Measurements from ENCODE around the gene DHRS1. TPM values are rescaled to one million over a fixed set of nuclear protein-coding genes. Genes with fewer than 3 reads are reported as not detected.

DHRS1 gene
- total and polyA plus RNA-seq, 9 of the 15 experiments (the other 6 are each of a cell fraction or from before 2014, with no cell fraction given): 7.3 to 33.6 (median 13.3) TPM

- intact Hi-C loops (cut with micrococcal nuclease): no loop called here
- DNase-seq (ENCODE audit: extremely low read depth in 1 of 4, low spot score in 3 of 4): no peak
- Histone ChIP-seq H3K4me2 (ENCODE audit: insufficient read depth, low read length) (no peak overlapping the region), H3K4me3 (no peak overlapping the region), H3K27ac (ENCODE audit: extremely low read depth, low read depth, low read length) (no peak overlapping the region), H3K36me3 (ENCODE audit: control insufficient read depth, insufficient read depth, low read length) (no peaks in the 10 kb centered on the region), H3K9me3 (replicated peaks; ENCODE audit: control insufficient read depth, insufficient read depth, low read depth, low read length) (no peaks in the 10 kb centered on the region), H3K79me2 (ENCODE audit: control insufficient read depth, insufficient read depth, low read length) (no peaks in the 10 kb centered on the region), H3K9me1 (ENCODE audit: control insufficient read depth, insufficient read depth, low read length) (no peaks in the 10 kb centered on the region), H2AFZ (ENCODE audit: low read depth, low read length) (no peak overlapping the region), H3K27me3 (ENCODE audit: control insufficient read depth in 2 of 2, insufficient read depth in 2 of 2, low read length in 2 of 2) (no peaks in the 10 kb centered on the region), H3K9ac (ENCODE audit: insufficient read depth in 1 of 2, low read depth in 2 of 2, low read length in 2 of 2) (no peak overlapping the region), H4K20me1 (replicated peaks; ENCODE audit: control insufficient read depth, insufficient read depth, low read length) (no peaks in the 10 kb centered on the region), H3K4me1 (replicated peaks in 1 of 2; ENCODE audit: control insufficient read depth in 2 of 2, insufficient read depth in 2 of 2, low read length in 2 of 2) (peaks cover 0 to 10% of the 10 kb centered on the region in 2 experiments; a peak in 4 of 5 replicates)
- 28% methylated on average over 7 of the region's 9 CpGs for WGBS (ENCODE audit: insufficient coverage, low coverage, missing lambda C conversion rate)
- no peak for ATAC-seq
- CTCF ChIA-PET (ENCODE audit: low intra/inter-chr PET ratio): no interaction called here
- POLR2A ChIA-PET: no interaction called here
- in situ Hi-C loops (cut with MboI): loop anchor here (25.0 kb wide), 1 partner anchor 361 kb away; no protein-coding TSS in a partner anchor
- FAIRE-seq: no peak
- no TSS peak for BruUV-seq (replicated peaks)
- TF ChIP-seq MGA (IDR thresholded peaks at IDR 0.05) (no peak), RBM34 (IDR thresholded peaks at IDR 0.05; ENCODE audit: borderline replicate concordance, insufficient read depth, low read length) (no peak), ZNF785 (CRISPR knock-in tag; IDR thresholded peaks at IDR 0.05) (no peak), ZNF695 (CRISPR knock-in tag; IDR thresholded peaks at IDR 0.05) (no peak), KDM4B (IDR thresholded peaks at IDR 0.05; ENCODE audit: borderline replicate concordance in 2 of 2, low read depth in 1 of 2) (no peak), ZNF445 (CRISPR knock-in tag; IDR thresholded peaks at IDR 0.05; ENCODE audit: low read depth) (no peak), ZNF707 (CRISPR knock-in tag; conservative IDR thresholded peaks at IDR 0.05) (no peak), NR2C2 (CRISPR knock-in tag; IDR thresholded peaks at IDR 0.05) (no peak), NR2C2 (tag; IDR thresholded peaks at IDR 0.05) (no peak), NUFIP1 (IDR thresholded peaks at IDR 0.05; ENCODE audit: partially characterized antibody) (no peak), ZNF655 (CRISPR knock-in tag; IDR thresholded peaks at IDR 0.05) (no peak)
Observed at GRCh38 chr14:24325963-24326362, 26.4 kb upstream of the DHRS1 start.

Data from K562 (cell line).